Stimulated activated naive CD4-positive, alpha-beta T cell treated with Interleukin-2 at 50 U/mL for 16 hours (primary cell): ENCODE results near the gene MDM2.
"Not testable (repeated sequence)": the region's sequence is repeated elsewhere in the genome, so short reads cannot be mapped to it uniquely, and the experiment has no call there.

ENCODE experiments used
- DNase-seq: peaks from one replicate; lab custom pipeline; 2025; lab: John Stamatoyannopoulos, UW

Gene MDM2

DNA sequence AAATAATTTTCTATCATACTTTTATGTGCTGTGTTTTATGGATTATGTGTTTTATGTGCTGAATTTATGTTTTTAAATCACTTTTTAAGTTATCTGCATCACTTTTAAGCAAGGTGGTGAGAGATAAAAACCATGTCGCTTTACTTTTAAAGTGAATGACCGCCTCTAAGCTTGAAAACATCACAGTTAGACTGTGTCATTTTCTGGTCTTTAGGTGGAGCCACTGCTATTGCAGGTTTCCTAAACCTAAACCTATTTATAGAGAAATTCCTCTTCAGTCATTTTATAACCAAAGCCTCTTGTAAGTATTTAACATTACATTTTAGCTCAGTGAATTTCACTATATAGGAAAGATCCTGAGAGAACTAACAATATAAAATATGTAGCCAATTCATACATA is 21.0 kb upstream of the MDM2 start:
- no peak for DNase-seq

DNA sequence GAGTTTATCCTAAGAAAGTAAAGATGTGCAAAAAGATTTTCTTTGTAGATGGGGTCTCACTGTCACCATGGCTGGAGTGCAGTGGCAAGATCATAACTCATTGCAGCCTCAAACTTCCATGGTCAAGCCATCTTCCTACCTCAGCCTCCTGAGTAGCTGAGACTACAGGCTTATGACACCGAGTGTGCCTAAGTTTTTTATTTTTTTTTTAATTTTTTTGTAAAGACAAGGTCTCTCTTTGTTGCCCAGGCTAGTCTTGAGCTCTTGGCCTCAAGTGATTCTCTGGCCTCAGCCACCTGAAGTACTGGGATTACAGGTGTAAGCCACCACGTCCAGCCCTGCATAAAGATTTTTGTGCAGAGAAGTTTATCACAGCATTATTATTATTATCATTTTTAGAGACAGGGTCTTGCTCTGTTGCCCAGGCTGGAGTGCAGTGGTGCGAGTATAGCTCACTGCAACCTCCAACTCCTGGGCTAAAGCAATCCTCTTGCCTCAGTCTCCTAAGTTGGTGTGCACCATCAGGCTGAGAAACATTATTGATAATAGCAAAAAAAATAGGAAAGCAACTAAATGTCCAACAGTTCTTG is 19.3 kb upstream of the MDM2 start:
- DNase-seq, result no peak

DNA sequence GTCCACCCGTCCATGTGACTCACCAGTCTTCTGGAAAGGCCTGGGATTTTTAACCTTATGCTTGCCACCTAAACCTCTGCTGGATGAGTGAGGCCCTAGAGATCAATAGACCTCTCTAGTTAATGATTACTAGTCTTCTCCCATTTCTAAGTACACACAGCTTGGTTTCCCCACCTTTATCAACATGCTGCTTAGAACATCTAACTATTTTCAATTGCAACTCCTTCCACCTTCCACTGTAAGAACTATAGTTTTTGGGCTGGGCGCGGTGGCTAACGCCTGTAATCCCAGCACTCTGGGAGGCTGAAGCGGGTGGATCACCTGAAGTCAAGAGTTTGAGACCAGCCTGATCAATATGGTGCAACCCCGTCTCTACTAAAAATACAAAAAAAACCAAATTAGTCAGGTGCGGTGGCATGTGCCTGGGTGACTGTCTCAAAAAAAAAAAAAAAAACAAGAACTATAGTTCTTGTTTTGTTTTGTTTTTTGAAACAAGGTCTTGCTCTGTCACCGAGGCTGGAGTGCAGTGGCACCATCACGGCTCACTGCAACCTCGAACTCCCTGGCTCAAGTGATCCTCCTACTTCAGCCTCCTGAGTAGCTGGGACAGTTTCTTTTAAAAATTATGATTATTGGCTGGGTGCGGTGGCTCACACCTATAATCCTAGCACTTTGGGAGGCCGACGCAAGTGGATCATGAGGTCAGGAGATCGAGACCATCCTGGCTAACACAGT is 18.7 kb upstream of the MDM2 start:
- DNase-seq, result no peak

DNA sequence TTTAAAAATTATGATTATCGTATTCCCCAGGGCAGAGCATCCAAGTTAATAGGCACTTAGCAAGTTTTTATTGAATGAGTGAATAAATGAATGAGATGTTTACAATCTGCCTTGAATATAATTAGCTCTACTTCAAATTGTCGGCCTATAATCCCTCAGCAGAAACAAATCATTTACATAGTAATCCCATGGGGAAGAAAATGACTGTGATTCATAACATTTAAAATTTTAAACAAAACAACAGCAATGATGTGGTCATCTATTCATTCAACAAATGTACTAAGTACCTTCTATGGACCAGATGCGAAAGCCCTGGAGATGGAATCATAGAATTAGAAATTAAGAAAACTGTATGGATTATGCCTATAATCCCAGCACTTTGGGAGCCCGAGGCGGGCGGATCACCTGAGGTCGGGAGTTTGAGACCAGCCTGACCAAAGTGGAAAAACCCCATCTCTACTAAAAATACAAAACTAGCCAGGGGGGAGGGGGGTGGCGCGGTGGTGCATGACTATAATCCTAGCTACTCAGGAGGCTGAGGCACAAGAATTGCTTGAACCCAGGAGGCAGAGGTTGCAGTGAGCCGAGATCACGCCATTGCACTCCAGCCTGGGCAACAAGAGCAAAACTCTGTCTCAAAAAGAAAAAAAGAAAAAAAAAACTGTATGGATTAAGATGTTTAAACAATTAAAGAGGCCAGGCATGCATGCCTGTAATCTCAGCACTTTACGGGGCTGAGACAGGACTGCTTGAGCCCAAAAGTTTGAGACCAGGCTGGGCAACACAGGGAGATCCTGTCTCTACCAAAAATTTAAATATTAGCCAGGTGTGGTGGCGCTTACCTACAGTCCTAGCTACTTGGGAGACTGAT is 17.7 kb upstream of the MDM2 start:
- DNase-seq, result no peak

DNA sequence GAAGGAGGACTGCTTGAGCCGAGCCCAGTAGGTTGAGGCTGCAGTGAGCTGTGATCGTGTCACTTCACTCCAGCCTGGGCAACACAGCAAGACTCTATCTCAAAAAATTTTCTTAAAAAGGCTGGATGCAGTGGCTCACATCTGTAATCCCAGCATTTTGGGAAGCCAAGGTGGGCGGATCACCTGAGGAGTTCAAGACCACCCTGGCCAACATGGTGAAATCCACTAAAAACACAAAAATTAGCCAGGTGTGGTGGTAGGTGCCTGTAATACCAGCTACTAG is 17.1 kb upstream of the MDM2 start:
- no peak for DNase-seq

DNA sequence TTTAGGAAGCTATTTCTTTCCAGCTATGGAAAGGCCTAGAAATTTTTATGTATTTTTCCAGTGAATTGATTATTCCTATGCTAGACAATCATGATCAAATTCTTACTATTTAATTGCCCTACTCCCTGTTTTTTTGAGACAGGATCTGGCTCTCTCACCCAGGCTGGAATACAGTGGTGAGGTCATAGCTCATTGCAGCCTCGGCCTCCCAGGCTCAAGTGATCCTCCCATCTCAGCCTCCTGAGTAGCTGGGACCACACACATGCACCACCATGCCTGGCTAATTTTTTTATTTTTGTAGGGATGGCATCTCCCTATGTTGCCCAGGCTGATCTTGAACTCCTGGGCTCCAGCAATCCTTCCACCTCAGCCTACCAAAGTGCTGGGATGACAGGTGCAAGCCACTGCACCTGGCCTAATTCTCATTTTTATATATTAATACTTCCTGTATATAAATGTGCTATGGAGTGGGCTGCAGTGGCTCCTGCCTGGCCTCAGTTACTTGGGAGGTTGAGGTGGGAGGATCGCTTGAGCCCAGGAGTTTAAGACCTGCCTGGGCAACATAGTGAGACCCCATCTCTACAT is 16.0 kb upstream of the MDM2 start:
- DNase-seq, result no peak

DNA sequence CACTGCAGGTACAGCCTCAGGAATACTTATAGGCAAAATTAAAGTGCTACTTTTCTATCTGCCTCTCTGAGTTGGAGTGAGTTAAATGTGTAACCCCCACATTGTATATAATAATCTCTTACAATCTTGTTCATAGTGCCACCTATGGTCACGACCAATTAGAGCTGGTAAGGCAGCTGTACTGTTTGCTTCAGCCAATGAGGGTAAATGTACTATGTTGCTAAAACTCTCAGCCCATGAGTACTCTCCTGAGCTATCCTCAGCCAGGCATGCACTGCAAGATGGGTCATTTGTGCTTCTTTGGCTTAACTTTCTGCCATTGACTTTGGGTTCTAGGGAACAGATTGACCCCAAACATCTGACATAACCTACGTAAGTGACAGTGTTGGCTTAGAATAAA is 15.0 kb upstream of the MDM2 start:
- DNase-seq, result no peak

DNA sequence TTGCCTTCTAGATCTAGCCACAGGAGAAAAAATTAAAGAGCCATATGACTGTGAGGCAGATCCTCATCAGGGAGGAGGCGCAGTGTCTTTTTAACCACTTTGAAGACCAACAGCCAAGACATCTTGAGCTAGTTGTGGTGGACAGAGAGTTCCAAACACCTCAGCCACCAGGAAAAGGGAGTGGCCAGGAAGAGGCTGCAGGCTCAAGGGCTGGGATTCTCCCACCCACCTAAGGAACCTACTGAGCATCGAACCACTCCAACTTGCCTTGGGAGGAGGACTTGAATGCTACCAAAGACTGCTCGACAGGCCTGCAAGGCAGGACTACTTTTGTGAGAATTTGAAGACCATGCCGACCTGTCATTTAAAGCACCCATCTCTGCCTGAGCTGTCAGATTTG is 14.5 kb upstream of the MDM2 start:
- no peak for DNase-seq

DNA sequence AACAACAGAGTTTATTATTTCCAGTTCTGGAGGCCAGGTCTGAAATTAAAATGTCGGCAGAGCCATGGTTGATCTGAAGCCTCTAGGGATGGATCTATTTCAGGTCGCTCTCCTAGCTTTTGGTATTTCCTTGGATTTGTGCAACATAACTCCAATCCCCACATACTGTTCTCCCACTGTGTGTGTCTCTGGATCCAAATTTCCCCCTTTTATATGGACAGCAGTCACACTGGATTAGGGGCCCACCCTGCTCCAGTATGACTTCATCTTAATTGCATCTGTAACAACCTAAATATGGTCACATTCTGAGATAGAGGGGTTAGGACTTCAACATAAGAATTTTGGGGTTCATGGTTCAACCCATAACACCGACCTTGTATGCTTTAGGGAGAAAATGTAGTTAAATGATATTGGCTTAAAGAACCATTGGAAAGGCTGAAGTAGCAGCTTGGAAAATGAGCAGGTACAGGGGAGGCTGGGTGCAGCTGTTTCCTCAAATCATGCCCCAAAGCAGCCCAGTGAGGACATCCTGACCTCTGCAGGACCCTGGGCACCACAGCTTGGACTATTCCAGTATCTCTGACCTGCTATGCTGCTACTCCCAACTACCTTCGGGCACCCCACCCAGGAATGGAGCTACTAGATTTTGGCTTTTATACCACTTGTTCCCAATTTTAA is 13.9 kb upstream of the MDM2 start:
- no peak for DNase-seq

DNA sequence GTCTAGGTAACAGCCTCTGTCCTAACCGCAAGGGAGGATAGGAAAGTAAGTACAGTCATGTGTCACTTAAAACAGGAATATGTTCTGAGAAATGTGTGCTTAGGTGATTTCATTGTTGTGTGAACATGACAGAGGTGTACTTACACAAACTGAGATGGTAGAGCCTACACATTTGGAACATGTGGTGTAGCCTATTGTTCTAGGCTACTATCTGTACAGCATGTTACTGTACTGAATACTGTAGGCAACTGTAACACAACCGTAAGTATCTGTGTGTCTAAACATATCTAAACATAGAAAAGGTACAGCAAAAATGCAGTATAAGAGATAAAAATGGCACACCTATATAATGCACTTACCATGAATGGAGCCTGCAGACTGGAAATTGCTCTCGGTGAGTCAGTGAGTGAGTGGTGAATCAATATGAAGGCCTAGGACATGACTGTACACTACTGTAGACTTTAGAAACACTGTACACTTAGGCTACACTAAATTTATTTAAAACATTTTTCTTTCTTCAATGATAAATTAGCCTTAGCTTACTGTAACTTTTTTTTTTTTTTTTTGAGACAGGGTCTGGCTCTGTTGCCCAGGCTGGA is 13.2 kb upstream of the MDM2 start:
- no peak for DNase-seq

DNA sequence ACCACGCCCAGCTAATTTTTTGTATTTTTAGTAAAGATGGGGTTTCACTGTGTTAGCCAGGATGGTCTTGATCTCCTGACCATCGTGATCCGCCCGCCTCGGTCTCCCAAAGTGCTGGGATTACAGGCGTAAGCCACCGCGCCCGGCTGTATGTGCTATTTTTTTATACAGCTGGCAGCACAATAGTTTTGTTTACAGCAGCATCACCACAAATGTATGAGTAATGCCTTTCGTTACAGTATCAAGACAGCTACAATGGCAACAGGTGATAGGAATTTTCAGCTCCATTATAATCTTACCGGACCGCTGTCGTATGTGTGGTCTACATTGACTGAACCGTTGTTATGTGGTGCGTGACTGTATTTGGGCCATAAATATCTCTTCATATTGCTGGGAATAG is 11.6 kb upstream of the MDM2 start:
- DNase-seq, result no peak

DNA sequence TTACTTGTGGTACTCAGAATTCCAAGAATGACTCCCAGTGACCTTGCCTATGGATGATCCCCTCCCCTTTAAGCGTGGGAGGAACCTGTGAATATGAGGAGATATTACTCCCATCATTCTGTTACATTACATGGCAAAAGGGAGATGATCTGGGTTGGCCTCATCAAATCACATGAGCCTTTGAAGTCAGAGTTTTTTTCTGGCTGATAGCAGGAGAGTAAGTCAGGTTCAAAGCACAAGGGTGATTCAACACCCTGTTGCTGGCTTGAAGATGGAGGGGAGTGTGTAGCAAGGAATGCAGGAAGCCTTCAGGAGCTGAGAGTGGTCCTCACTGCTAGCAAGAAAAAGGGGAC is 9.1 kb upstream of the MDM2 start:
- no peak for DNase-seq

DNA sequence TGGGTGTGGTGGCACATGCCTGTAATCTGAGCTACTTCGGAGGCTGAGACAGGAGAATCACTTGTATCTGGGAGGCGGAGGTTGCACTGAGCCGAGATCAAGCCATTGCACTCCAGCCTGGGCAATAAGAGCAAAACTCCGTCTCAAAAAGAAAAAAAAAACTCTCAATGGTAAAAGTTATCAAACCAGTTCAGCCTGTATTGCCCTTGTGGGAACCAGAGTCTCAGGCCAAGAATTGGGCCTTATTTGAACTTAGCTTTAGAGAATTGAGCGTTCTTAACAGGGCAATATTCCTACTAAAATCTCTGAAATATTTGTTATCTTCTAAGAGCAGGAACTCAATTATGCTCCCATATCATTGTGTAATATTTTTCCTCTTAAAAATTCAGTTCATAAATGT is 7.7 kb upstream of the MDM2 start:
- DNase-seq, result no peak

DNA sequence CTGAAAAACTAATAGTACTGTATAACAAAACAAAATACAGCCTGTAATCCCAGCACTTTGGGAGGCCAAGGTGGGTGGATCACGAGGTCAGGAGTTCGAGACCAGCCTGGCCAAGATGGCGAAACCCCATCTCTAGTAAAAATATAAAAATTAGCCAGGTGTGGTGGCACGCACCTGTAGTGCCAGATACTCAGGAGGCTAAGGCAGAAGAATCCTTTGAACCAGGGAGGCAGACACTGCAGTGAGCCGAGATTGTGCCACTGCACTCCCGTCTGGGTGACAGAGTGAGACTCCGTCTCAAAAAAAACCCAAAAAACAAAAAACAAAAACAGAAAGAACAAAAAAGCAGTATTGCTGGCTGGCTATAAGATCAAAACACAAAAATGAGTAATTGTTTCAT is 6.9 kb upstream of the MDM2 start:
- DNase-seq, result not testable (repeated sequence)

DNA sequence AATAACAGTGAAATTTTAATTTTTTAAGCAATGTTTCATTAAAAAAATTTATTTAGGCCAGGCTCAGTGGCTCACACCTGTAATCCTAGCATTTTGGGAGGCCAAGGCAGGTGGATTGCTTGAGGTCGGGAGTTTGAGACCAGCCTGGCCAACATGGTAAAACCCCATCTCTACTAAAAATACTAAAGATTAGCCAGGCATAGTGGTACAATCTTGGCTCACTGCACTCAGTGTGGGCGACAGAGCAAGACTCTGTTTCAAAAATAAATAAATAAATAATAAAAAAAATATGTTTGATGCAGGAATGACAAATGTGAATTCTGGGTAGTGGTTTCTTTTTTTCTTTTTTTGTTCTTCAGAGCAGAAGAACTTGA is 5.6 kb upstream of the MDM2 start:
- not testable (repeated sequence) for DNase-seq

DNA sequence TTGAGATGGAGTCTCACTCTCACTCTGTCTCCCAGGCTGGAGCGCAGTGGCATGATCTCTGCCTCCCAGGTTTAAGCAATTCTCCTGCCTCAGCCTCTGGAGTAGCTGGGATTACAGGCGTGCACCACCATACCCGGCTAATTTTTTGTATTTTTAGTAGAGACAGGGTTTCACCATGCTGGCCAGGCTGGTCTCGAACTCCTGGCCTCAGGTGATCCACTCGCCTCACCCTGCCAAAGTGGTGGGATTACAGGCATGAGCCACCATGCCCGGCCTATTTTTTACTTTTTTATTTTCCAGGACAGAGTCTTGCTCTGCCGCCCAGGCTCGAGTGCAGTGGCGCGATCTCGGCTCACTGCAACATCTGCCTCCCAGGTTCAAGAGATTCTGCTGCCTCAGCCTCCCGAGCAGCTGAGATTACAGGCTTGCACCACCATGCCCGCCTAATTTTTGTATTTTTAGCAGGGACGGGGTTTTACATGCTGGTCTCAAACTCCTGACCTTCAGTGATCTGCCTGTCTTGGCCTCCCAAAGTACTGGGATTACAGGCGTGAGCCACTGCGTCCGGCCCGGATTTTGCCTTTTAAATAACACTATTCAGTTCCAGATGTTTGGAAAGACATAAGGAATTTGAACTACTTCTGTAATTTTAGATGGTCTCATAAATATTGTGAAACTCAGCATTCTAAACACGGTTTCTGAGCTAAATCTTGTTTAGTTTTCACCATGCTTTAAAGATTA is 4.9 kb upstream of the MDM2 start:
- not testable (repeated sequence) for DNase-seq

DNA sequence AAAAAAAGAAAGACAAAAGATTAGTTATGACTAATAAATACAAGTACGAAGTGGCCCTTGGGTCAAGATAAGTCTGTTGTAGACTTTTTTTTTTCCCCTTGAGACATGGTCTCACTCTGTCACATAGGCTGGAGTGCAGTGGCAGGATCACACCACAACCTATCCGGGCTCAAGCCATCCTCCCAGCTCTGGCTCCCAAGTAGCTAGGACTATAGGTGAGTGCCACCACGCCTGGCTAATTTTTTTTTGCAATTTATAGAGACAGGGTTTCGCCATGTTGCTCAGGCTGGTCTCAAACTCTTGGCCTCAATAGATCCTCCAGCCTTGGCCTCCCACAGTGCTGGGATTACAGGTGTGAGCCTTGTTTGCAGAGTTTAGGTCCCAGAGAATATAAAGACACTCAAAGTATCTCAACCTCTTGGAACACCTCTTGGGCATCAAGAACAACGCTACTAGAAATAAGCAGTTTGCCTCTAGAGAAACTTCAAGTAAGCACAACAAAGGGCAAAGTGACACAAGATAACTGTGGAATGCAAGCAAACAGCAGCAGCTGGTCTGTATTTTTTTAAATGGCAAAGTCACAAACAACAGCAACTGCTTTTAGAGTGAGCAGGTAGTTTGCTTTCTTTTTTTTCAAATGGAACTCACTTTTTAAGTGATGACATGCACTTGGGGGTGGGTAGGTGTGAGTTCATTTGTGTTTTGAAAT is 3.9 kb upstream of the MDM2 start:
- DNase-seq, result no peak

DNA sequence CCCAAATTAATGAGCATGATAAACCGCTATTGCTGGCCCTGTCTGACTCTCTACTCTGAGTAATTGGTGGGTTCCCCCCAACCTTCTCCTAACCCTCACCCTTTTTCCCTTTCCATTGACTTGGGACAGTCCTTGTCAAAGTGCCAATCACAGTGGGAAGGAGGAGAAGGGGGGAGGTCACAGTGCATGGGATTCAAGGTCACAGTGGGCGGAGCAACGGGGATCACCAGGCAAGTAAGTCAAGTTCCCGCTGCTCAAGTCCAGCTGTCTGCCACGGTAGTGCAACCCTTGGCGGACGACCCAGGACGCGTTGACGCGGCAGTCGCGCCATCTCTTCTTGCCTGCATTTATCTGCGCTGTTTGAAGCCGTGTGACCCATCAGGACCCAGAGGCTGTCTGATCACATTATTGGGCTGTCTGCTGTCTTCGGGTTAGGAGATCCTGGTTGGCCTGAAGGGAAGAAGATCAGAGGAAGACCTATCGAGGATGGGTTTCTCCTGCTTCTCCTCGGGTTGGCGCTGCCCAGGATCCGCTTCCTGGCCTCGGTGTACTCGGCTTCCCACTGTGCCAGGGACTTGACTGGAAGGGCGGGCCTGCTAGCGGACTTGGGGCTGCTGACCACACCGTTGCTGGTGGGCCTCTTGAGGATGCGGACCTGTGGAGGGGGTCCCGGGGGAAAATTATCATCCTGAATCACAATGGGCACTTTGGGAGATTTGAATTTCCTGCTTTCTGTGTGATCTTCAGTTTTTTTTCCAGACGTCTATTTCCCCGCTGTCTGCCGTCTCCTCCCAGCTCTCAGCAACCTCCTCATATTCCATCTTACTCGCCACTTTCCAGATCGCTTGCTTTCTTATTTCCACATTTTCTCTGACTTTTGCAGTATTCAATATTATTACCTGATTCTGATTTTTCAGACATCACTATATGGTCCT is 3.1 kb upstream of the MDM2 start:
- no peak for DNase-seq

DNA sequence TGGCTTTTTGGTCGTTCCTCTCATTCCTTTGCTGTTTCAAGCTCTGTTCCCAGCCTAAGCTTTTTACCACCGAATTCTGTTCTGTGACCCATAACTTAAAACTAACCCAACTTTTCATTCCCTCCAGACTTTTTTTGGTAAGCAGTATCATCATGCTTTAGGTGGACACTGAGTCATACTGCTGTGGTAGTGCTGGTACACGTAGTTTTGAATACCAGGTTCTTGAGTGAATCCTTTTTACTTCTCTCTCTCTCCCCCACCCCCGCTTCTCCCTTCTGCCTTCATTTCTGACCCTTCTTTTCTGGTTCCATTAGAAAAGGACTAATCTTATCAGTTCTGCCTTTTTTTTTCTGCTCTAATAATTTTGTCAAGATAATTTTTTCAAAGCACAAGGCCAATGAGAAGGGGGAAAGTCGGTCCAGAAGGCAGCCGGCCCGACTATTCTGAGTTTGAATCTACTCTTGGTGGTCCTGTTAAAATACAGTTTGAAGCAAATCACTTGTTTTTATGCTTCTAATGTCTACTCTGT is 2.3 kb upstream of the MDM2 start:
- DNase-seq, result no peak
